Esophagus muscularis mucosa (tissue), 3 donors: ENCODE measurements around the gene TNFRSF17.

Experiments used
- CTCF ChIP-seq, 3 experiments: fragments of 200-600 bp in 2 of 3; fragments of 450-650 bp in 1 of 3; sonication (generic) in 2 of 3; IDR thresholded peaks; one replicate each; pipeline ENCODE4 v1.5.1; 2017 to 2019; ENCODE audit warnings: antibody characterized with exemption in 3 of 3, mild to moderate bottlenecking in 2 of 3, moderate library complexity in 1 of 3
- POLR2A ChIP-seq: fragments of 450-650 bp; IDR thresholded peaks from one replicate; pipeline ENCODE4 v1.6.1; 2017; ENCODE audit warnings: antibody characterized with exemption, moderate library complexity, mild to moderate bottlenecking, low read depth
- POLR2AphosphoS5 ChIP-seq, 2 donors: sonication (generic); formaldehyde crosslinking; IDR thresholded peaks; one replicate each; pipeline ENCODE4 v1.6.1; 2017; ENCODE audit warnings: antibody characterized with exemption in 2 of 2

- TF ChIP-seq CTCF (IDR thresholded peaks at IDR 0.05) (no peak), POLR2AphosphoS5 (IDR thresholded peaks at IDR 0.05) (no peak), POLR2A (no peak)
These were observed 44.9 kb downstream of the TNFRSF17 start for GRCh38 chr16:12009922-12010321.
